COLO668 (cell line): ENCODE measurements around the gene ATCAY.
"Not testable (repeated sequence)": the region's sequence is repeated elsewhere in the genome, so short reads cannot be mapped to it uniquely, and the experiment has no call there.

Experiments used
- DNase-seq: peaks from one replicate; lab custom pipeline; 2025; ENCODE audit not compliant: unreplicated experiment; lab: John Stamatoyannopoulos, UW

Gene ATCAY

DNA sequence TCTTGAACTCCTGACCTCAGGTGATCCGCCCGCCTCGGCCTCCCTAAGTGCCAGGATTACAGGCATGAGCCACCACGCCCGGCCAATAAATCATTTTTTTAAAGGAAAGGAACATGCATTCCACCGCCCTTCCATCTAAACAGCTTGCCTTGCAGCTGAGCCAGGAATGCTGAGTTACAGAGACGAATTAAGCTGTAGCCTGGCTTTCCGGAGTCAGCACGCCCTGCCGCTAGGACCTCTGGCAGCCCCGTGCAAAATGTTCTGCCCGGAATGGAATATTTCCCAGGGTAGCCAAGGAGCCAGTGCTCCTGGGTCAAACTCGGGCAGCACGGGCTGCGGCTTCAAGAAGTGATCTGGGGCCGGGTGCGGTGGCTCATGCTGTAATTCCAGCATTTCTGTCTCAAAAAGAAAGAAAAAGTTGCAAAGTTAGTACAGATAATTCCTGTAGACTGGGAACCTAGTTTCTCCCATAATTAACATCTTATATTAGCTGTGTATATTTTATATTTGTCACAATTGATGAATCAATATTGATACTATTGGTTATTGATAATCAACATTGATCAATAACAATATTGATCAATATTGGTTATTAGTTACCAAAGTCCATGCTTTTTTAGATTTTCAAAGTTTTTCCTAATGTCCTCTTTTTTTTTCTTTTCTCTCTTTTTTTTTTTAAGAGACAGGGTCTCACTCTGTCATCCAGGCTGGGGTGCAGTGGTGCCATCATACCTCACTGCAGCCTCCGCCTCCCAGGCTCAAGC is 19.2 kb downstream of the ATCAY start:
- no peak for DNase-seq

DNA sequence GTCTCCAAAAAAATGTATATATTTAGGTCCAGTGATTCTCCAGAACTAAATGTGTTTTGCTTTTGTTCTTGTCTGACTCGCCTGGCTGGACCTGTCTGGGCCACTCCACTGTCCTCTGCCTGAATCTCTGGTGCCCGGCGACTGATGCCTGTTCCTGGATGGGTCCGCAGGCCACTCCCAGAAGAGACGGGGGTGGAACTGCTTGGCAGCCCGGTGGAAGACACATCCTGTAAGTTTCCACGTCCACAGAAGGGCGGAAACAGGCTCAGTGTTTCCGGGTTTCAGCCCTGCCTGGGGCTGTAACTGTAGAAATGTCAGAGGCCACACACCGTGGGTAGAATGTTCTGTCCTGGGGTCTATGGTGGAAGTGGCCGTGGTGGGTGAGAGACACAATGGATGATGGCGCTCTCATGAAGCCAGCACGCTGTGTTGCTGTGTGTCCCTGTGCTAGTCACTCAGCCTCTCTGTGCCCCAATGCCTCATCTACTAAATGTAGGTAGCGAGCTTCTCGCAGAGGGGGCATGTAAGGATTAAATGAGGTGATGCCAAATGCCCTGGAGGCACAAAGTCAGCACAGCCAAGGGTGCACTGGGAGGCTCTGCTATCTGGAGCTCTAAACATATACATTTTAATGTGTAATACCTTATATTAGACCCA is 22.0 kb downstream of the ATCAY start:
- DNase-seq = no peak

DNA sequence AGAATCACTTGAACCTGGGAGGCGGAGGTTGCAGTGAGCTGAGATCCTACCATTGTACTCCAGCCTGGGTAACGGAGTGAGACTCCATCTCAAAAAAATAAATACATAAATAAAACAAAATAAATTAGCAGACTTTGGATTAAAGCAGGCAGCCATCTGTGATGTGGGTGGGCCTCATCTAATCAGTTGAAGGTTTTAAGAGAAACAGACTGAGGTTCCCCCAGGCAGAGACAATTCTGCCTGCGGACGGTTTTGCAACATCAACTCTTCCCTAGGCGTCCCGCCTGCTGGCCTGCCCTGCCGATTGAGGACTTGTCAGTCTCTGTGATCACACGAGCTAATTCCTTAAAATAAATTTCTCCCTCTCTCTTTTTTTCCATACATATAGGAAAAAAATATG is 23.7 kb downstream of the ATCAY start:
- DNase-seq = no peak

DNA sequence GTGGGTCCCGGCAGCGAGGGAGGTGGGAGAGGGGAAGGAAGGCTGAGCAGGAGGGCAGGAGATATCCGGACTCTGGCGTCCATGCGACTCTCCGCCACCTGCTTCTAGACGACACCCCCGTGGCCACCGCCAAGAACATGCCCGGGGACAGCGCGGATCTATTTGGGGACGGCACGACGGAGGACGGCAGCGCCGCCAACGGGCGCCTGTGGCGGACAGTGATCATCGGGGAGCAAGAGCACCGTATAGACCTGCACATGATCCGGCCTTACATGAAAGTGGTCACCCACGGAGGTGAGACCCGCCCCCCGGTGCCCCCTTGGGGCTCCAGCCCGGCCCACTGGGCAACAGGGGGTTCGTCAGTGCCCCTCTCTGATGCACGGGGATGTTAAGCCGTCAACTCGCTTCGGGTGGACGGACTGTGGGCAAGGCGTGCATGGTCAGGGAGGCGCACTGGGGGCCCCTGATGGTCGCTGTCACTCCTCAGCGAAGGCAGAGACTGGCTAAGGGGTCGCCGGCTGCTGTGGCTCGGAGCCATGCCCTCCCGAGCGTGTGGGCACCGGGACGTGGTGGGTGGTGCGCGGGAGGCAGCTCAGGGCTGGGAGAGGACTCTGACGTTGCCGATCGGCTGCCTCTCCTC is 27.3 kb downstream of the ATCAY start:
- DNase-seq = no peak

DNA sequence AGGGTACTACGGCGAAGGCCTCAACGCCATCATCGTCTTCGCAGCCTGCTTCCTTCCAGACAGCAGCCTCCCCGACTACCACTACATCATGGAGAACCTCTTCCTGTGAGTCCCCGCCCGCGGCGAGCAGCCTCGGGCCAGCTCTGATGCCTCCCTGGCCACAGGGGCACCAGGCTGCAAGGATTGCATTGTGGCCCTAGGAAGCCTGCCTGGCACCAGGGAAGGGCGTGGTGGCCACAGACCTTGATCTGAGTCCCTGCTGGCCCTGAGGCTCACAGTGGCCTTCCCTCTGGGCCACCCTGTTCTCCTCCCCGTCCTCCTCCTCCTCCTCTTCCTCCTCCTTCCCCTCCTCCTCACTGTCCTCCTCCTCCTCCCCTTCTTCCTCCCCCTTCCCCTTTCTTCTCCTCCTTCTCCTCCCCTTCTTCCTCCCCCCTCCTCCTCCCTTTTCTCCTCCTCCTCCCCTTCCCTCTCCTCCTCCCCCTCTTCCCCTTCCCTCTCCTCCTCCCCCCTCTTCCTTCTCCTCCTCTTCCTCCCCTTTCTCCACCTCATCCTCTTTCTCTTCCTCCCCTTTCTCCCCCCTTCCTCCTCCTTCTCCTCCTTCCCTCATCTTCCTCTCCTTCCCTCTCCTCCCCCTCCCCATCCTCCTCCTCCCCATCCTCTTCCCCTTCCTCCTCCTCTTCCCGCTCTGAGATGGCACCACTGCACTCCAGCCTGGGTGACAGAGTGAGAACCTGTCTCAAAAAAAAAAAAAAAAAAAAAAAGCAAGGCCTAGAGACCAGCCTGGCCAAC is 28.0 kb downstream of the ATCAY start:
- no peak for DNase-seq

DNA sequence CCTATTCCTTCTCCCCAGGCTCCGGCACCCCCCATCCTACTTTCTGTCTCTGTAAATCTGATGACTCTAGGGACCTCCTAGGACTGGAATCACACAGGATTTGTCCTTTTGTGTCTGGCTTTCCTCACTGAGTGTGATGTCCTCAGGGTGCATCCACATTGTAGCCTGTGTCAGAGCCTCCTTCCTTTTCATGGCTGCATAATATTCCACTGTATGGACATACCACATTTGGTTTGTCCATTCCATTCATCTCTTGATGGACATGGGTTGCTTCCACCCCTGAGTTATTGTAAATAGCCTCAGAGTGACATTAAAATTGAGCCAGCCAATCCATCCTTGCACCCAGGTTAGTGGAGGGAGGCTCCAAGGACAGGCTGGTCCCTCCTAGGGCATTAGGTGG is 29.6 kb downstream of the ATCAY start:
- DNase-seq = no peak

DNA sequence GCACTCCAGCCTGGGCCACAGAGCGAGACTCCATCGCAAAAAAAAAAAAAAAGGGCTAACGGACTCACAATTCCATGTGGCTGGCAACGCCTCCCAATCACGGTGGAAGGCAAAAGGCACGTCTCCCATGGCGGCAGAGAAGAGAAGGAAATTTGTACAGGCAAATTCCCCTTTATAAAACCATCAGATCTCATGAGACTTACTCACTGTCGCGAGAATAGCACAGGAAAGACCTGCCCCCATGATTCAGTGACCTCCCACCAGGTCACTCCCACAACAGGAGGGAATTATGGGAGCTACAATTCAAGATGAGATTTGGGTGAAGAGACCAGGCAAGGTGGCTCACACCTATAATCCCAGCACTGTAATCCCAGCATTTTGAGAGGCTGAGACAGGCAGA is 33.7 kb downstream of the ATCAY start:
- no peak for DNase-seq

DNA sequence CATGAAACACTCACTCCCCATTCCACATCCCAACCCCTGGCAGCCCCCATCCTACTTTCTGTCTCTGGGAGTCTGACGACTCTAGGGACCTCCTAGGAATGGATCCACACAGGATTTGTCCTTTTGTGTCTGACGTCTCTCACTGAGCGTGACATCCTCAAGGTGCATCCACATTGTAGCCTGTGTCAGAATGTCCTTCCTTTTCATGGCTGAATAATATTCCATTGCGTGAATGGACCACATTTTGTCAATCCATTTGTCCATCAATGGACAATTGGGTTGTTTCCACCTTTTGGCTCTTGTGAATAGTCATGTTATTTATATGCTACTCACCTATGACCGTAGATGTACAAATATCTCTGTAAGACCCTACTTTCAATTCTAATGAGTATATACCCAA is 35.5 kb downstream of the ATCAY start:
- DNase-seq = no peak

DNA sequence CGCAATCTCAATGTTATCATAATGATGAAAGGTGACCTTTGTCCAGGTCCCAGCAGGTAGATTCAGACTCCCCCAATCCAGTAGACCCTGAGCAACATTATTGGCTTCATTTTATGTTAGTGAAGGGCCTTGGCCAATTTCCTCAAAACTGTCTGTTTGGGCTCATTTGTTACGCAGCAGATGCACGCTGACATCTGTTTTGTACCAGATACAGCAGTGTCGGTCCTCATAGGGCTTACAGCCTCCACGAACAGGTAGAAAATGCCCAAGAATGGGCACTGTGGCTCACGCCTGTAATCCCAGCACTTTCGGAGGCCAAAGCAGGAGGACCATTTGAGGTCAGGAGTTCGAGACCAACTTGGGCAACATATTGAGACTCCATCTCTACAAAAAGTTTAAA is 39.3 kb downstream of the ATCAY start:
- no peak for DNase-seq

DNA sequence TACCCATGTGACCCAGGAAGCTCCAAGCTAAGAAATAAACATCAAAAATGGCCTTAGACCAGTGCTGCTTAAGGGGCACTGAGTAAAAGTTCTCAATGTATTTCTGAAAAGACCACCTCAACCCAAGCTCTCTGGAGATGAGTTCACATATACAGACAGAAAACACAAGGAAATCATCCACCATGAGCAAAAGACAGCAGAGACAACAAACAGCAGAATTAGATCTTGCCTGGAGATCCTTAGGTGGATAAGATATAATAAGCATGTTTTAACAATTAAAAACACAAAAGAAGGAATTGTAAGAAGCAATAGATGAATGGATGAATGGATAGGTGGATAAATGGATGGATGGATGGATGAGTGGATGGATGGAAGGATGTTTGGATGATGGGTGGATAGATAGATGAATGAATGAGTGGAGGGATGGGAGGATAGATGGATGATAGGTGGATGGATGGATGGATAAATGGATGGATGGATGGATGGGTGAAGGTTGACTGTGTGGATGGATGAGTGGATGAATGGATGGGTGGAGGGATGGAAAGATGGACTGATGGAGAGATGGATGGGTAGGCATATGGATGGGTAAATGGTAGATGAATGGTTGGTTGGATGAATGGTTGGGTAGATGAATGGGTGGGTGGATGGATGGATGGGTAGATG is 42.7 kb downstream of the ATCAY start:
- no peak for DNase-seq

DNA sequence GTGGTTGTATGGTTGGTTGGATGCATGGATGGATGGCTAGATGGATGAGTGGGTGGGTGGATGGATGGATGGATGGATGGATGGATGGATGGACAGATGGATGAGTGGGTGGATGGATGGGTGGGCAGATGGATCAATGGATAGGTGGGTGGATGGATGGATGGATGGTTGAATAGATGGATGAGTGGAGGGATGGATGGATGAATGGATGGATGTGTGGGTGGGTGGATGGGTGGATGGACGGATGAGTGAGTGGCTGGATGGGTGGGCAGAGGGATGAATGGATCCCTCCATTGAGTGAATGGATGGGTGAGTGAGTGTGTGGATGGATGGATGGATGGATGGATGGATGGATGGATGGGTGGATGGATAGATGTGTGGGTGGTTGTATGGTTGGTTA is 43.4 kb downstream of the ATCAY start:
- no peak for DNase-seq

DNA sequence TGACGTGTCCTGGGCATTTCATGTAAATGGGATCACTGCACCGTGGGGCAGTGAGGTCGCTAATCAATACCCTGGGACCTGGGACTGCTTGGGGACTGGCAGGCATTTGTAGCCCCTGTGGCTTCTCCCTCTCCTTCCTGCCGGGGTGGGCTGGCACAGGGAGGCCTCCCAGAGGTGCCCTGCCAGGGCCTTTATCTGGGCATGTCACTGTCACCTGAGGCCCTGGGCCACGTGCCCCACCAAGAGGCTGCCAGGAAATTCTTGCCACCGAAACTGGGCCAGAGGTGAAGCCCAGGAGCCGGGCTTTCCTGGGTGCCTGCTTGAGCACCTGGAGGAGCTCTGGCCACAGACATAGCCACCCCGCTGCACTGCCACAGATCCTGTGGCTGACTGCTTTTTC is 50.6 kb downstream of the ATCAY start:
- no peak for DNase-seq

DNA sequence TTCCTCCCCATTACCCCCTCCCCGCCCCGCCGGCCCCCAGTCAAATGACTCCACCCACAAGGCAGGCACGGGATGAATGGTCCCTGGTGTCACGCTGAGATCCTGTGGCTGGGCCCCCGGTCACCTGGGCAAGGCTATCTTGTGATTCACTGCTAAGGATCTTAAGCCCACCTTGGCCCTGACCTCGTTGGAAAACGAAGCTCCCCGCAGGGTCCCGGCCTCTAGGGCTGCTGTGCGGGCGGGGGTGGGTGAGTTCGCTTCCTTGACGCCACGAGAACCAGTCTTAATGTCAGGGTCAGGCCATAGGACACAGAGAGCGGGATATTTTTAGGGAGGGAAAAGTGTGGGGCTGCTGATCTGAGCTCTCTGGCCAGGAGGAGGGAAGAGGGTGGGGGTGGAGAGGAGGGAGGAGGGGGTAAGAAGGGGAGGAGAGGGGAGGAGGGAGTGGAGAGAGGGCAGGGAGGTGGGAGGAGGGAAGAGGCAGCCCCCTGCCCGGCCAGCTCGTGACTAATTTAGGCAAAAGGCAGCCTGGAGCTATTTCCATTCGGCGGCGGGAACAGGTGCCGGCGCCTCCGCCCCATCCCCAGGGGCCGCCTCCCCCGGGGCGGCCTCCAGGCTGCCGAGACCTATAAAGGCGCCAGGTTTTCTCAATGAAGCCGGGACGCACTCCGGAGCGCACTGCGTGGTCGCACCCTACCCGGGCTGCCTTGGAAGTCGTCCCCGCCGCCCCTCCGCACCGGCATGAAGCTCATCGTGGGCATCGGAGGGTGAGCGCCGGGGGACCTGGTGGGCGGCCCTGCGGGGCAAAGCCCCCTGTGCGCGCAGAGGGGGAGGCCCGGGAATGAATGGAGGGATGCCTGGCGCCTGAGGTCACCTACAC is 52.7 kb downstream of the ATCAY start, which contains the start of gene NMRK2:
TSS of gene NMRK2 (plus strand) at position 139 of the 880 bp plus-strand sequence. CDS start at position 742, 603 bp downstream.
- no peak for DNase-seq

DNA sequence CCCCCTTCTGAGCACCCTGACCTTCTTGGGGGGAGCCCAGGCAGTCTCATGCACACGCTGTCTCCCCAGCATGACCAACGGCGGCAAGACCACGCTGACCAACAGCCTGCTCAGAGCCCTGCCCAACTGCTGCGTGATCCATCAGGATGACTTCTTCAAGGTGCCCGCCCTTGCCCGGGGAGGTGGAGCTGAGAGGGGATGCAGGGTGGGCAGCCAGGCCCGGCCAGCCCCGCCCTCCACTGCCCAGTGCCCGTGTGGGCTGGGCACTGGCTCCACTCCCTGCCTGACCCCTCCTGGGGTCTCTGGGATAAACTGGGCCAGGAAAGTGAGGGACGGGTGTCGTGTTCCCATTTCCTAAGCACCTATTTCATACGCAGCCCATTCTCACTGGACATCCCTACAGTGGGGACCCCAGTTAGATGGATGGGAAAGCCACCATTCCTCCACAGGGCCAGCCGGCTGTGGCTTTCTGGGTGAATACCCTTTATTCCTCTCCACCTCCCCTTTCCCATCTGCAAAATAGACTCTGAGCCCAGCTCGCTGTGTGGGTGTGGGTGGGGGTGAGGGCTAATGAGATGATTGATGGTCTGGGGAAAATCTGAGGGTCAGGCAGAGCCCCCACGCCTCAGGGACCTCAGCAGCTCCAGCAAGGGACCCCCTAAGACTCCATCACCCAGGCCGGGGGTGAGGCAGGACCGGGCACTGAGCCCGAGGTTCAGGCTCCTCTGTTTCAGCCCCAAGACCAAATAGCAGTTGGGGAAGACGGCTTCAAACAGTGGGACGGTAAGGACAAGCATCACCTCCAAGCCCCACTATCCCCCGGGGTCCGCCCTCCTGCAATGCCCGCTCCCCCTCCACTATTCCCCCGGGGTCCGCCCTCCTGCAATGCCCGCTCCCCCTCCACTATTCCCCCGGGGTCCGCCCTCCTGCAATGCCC is 56.3 kb downstream of the ATCAY start:
- DNase-seq = no peak

DNA sequence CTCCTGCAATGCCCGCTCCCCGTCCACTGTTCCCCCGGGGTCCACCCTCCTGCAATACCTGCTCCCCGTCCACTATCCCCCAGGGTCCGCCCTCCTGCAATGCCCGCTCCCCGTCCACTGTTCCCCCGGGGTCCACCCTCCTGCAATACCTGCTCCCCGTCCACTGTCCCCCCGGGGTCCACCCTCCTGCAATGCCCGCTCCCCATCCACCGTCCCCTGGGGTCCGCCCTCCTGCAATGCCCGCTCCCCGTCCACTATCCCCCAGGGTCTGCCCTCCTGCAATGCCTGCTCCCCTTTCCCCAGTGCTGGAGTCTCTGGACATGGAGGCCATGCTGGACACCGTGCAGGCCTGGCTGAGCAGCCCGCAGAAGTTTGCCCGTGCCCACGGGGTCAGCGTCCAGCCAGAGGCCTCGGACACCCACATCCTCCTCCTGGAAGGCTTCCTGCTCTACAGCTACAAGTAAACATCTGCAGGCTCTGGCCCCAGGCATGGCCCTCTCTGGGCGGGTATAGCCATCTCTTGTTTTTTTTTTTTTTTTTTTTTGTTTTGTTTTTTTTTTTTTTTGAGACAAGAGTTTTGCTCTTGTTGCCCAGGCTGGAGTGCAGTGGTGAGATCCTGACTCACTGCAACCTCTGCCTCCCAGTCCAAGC is 57.9 kb downstream of the ATCAY start:
- not testable (repeated sequence) for DNase-seq

DNA sequence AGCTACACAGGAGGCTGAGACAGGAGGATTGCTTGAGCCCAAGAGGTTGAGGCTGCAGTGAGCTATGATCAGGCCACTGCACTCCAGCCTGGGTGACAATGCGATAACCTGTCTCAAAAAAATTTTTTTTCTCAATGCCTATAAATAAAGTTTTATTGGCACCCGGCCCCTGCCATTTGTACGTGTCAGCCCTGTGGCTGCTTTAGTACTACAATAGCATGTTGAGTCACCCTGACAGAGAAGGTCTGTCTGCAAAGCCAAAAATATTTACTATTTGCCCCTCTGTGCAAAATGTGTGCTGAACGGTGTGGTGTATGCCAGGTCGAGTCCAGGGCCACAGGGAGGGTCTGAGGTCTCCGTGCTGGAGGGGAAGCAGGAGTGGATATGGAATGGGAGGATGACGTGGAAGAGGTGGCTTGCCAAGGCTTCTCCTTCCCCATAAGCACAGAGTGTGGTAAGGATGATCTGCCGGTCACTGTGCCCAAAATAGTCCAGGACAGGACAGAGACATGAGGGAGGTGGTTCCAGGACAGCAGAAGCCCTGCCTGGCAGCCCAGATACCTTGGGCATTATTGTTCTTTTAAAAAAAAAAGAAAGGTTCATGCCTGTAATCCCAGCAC is 62.4 kb downstream of the ATCAY start:
- DNase-seq = no peak

DNA sequence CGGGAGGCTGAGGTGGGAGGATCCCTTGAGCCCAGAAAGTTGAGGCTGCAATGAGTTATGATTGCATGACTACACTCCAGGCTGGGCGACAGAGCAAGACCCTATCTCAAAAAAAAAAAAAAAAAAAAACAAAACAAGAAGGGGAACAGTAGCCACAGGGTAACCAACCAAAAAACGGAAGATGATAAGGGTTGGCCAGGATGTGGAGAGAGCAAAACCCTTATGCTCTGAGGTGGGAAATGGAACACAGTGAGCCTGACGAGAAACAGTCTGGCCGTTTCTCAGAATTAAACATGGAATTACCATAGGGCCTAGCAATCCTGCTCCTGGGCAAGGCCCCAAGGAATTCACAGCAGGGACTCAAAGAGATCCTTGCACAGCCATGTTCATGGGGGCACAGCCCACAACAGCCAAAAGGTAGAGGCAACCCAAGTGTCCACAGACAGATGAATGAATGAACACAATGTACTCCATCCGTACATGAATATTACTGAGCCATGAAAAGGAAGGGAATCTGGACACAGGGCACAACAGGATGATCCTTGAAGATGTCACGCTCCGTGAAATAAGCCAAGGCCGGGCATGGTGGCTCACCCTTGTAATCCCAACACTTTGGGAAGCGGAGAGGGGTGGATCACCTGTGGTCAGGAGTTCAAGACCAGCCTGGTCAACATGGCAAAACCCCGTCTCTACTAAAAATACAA is 63.7 kb downstream of the ATCAY start:
- no peak for DNase-seq
